B cell (primary cell): ENCODE results near the gene PHACTR3. TPM values are rescaled to one million over a fixed set of nuclear protein-coding genes. Genes with fewer than 3 reads are reported as not detected.

ENCODE experiments used
- ATAC-seq: fragments of 200-7000 bp; cut with Tn5 transposase; one replicate; pipeline ENCODE4 v1.10.0; 2021; ENCODE audit warnings: low read depth, mild to moderate bottlenecking, moderate number of reproducible peaks, moderate library complexity
- CTCF ChIA-PET: fragments of 350-600 bp; sonication (Branson Sonifier 250); formaldehyde crosslinking; loops from one replicate; lab custom pipeline; 2021; ENCODE audit warnings: antibody characterized with exemption, inconsistent platforms; lab: Charles Lee
- POLR2A ChIA-PET: fragments of 350-600 bp; sonication (Branson Sonifier 250); formaldehyde crosslinking; loops from one replicate; lab custom pipeline; 2021; ENCODE audit warnings: antibody characterized with exemption; lab: Charles Lee
- DNase-seq: peaks from one replicate; pipeline ENCODE4 v3.0.0; 2013
- H2AFZ ChIP-seq: 2 replicates; pipeline ENCODE4 v1.6.1; 2012; ENCODE audit warnings: mild to moderate bottlenecking, low read depth, low read length; ENCODE audit not compliant: insufficient read depth, poor library complexity, severe bottlenecking
- H3K27ac ChIP-seq, 2 donors: 1 replicate in 1 of 2; 2 replicates in 1 of 2; pipeline ENCODE4 v1.5.1; 2012 to 2013; ENCODE audit warnings: low read length in 2 of 2, mild to moderate bottlenecking in 2 of 2, moderate library complexity in 1 of 2
- H3K27me3 ChIP-seq, 4 experiments: fragments of 200-600 bp in 1 of 4; sonication (generic) in 1 of 4; replicated peaks in 1 of 4; 1 replicate in 2 of 4; 2 replicates in 2 of 4; pipeline versions ENCODE4 v1.6.1 to v1.7.0; 2013 to 2016; ENCODE audit warnings: low read length in 3 of 4, mild to moderate bottlenecking in 2 of 4, mixed read lengths in 1 of 4, moderate library complexity in 1 of 4; ENCODE audit not compliant: insufficient read depth in 4 of 4, control insufficient read depth in 3 of 4; ENCODE audit errors: control extremely low read depth in 1 of 4
- H3K36me3 ChIP-seq, 2 experiments: replicated peaks in 1 of 2; 1 replicate in 1 of 2; 2 replicates in 1 of 2; pipeline versions ENCODE4 v1.6.1 to v1.7.1; 2013; ENCODE audit warnings: low read length in 1 of 2; ENCODE audit not compliant: insufficient read depth in 2 of 2, control insufficient read depth in 1 of 2; ENCODE audit errors: control extremely low read depth in 1 of 2, extremely low read depth in 1 of 2
- H3K4me1 ChIP-seq, 2 donors: fragments of 200-600 bp in 1 of 2; sonication (generic) in 1 of 2; 1 replicate in 1 of 2; 2 replicates in 1 of 2; pipeline versions ENCODE4 v1.5.1 to v1.6.1; 2013 to 2017; ENCODE audit warnings: low read length in 2 of 2; ENCODE audit not compliant: control insufficient read depth in 2 of 2, insufficient read depth in 2 of 2
- H3K4me2 ChIP-seq: replicated peaks from 2 replicates; pipeline ENCODE3; 2012; ENCODE audit warnings: mild to moderate bottlenecking, low read depth, low read length; ENCODE audit not compliant: poor library complexity, severe bottlenecking
- H3K4me3 ChIP-seq, 5 experiments: fragments of 200-600 bp in 1 of 5; sonication (generic) in 1 of 5; 1 replicate in 3 of 5; 2 replicates in 2 of 5; pipeline versions ENCODE4 v1.5.1 to v1.7.0; 2011 to 2016; ENCODE audit warnings: low read length in 4 of 5, mild to moderate bottlenecking in 4 of 5, low read depth in 2 of 5, control low read depth in 1 of 5, moderate library complexity in 1 of 5; ENCODE audit not compliant: insufficient read depth in 1 of 5; ENCODE audit errors: control extremely low read depth in 1 of 5, extremely low read depth in 1 of 5
- H3K79me2 ChIP-seq: fragments of 200-600 bp; sonication (generic); one replicate; pipeline ENCODE4 v1.6.0; 2016; ENCODE audit warnings: low read length; ENCODE audit not compliant: control insufficient read depth, insufficient read depth
- H3K9ac ChIP-seq: fragments of 200-600 bp; sonication (generic); 2 replicates; pipeline ENCODE4 v1.6.1; 2017; ENCODE audit warnings: mild to moderate bottlenecking, low read length, moderate library complexity
- H3K9me3 ChIP-seq, 3 donors: one replicate each; pipeline versions ENCODE4 v1.6.1 to v1.7.1; 2013; ENCODE audit warnings: low read length in 2 of 3; ENCODE audit not compliant: control insufficient read depth in 2 of 3, insufficient read depth in 1 of 3; ENCODE audit errors: control extremely low read depth in 1 of 3
- H4K20me1 ChIP-seq: 2 replicates; pipeline ENCODE4 v1.6.0; 2012; ENCODE audit warnings: mild to moderate bottlenecking, low read length; ENCODE audit not compliant: insufficient read depth, control insufficient read depth, poor library complexity, severe bottlenecking
- H3K27ac Mint-ChIP-seq: one replicate; pipeline ENCODE4 v1.8.0; 2021; ENCODE audit warnings: mixed read lengths
- H3K27me3 Mint-ChIP-seq: one replicate; pipeline ENCODE4 v1.8.0; 2021; ENCODE audit warnings: mixed read lengths
- H3K4me1 Mint-ChIP-seq: one replicate; pipeline ENCODE4 v1.8.0; 2021; ENCODE audit warnings: mixed read lengths
- H3K4me3 Mint-ChIP-seq: one replicate; pipeline ENCODE4 v1.8.0; 2021; ENCODE audit warnings: mixed read lengths
- H3K9me3 Mint-ChIP-seq: one replicate; pipeline ENCODE4 v1.8.0; 2022; ENCODE audit warnings: mixed read lengths; ENCODE audit not compliant: insufficient read depth
- CTCF ChIP-seq: fragments of 200-600 bp; IDR thresholded peaks from one replicate; pipeline ENCODE4 v1.8.0; 2022; ENCODE audit warnings: antibody characterized with exemption, mild to moderate bottlenecking
- EZH2 ChIP-seq: IDR thresholded peaks from 2 replicates; pipeline ENCODE4 v1.6.1; 2012; ENCODE audit warnings: borderline replicate concordance, low read depth, mild to moderate bottlenecking, moderate library complexity, low read length; ENCODE audit not compliant: insufficient read depth, poor library complexity, severe bottlenecking
- WGBS: methylation state at CpG from one replicate; pipeline ENCODE4 v1.1.5; 2013; ENCODE audit warnings: missing lambda C conversion rate; ENCODE audit not compliant: insufficient coverage; 5-methylcytosine and 5-hydroxymethylcytosine counted together
- intact Hi-C: fragments of 100-400 bp; cut with micrococcal nuclease; formaldehyde crosslinking; loops from one replicate; pipeline ENCODE4 v1.10.0; 2022
- polyA plus RNA-seq: library from polyadenylated mRNA; depleted of rRNA; stranded (reverse); fragments of >200 nt; gene quantifications from 2 replicates; pipeline ENCODE4 v1.2.3, GENCODE V29; 2012
- total RNA-seq, 2 donors: library from RNA; stranded (reverse); fragments of 120-200 nt in 1 of 2; gene quantifications; 1 replicate in 1 of 2; 2 replicates in 1 of 2; pipeline versions ENCODE4 v1.2.3 to v1.2.4, GENCODE V29; 2013 to 2022

PHACTR3 gene
- total and polyA plus RNA-seq, 2 donors (not counting 1 experiment from before 2014, with no cell fraction given), result not detected

- Histone ChIP-seq H3K27ac (no peak overlapping the region), H3K9ac (no peak overlapping the region), H2AFZ (no peak overlapping the region), H3K4me2 (no peak overlapping the region), H3K79me2 (no peaks in the 10 kb centered on the region), H3K9me3 (peaks cover 0 to 2% (median 0%) of the 10 kb centered on the region in 3 donors), H3K27me3 (no peaks in the 10 kb centered on the region), H4K20me1 (no peaks in the 10 kb centered on the region), H3K36me3 (no peaks in the 10 kb centered on the region), H3K4me1 (no peaks in the 10 kb centered on the region), H3K4me3 (no peak overlapping the region)
- Mint-ChIP-seq H3K4me3 (no peak overlapping the region), H3K9me3 (no peaks in the 10 kb centered on the region), H3K4me1 (no peaks in the 10 kb centered on the region), H3K27ac (no peak overlapping the region), H3K27me3 (peaks cover 8% of the 10 kb centered on the region)
- WGBS, result 86% methylated on average over 5 of the region's 9 CpGs
- DNase-seq, result no peak
- CTCF ChIA-PET, result no interaction called here
- intact Hi-C loops, result no loop called here
- ATAC-seq, result no peak
- POLR2A ChIA-PET, result no interaction called here
- no peak for TF ChIP-seq CTCF
- no peak for TF ChIP-seq EZH2
These were observed 75.9 kb downstream of the PHACTR3 start for GRCh38 chr20:59680148-59680650.

- no peaks in the 10 kb centered on the region for H3K9me3 Mint-ChIP-seq
- Histone ChIP-seq H2AFZ (no peak overlapping the region), H3K27ac (no peak overlapping the region), H4K20me1 (no peaks in the 10 kb centered on the region), H3K79me2 (no peaks in the 10 kb centered on the region), H3K4me2 (no peak overlapping the region), H3K9ac (no peak overlapping the region), H3K9me3 (peaks cover 0 to 2% (median 0%) of the 10 kb centered on the region in 3 donors), H3K27me3 (no peaks in the 10 kb centered on the region), H3K4me1 (no peaks in the 10 kb centered on the region), H3K4me3 (no peak overlapping the region), H3K36me3 (no peaks in the 10 kb centered on the region)
- no peaks in the 10 kb centered on the region for H3K4me1 Mint-ChIP-seq
- ChIA-PET CTCF (no interaction called here), POLR2A (no interaction called here)
- intact Hi-C loops, result no loop called here
- H3K27ac Mint-ChIP-seq, result no peak overlapping the region
- ATAC-seq (no peak), DNase-seq (no peak)
- peaks cover 8% of the 10 kb centered on the region for H3K27me3 Mint-ChIP-seq
- no peak overlapping the region for H3K4me3 Mint-ChIP-seq
- TF ChIP-seq EZH2 (no peak), CTCF (no peak)
- WGBS, result 100% methylated on average over 1 of the region's 1 CpG
These were observed 76.5 kb downstream of the PHACTR3 start for GRCh38 chr20:59680852-59681251.
